Stimulated activated CD8-positive, alpha-beta memory T cell treated with anti-CD3 and anti-CD28 coated beads, Interleukin-15, amount 100 ng/mL, for 48 hours (primary cell): ENCODE data around the gene DEFB114.

Experiments
- DNase-seq, 2 donors: peaks; one replicate each; pipeline ENCODE4 v3.0.0-alpha.2; 2020; ENCODE audit warnings: low read depth in 2 of 2

The DEFB114 gene

GRCh38 chr6:49935387-49935786 is 28.6 kb downstream of the DEFB114 start:
- DNase-seq = no peak

- no peak for DNase-seq
These were observed 29.2 kb downstream of the DEFB114 start for GRCh38 chr6:49934770-49935169.

GRCh38 chr6:49933526-49933925 is 30.4 kb downstream of the DEFB114 start:
- DNase-seq = no peak

GRCh38 chr6:49929340-49929739 is 34.6 kb downstream of the DEFB114 start:
- DNase-seq = no peak

GRCh38 chr6:49923826-49924225 is 40.1 kb downstream of the DEFB114 start:
- no peak for DNase-seq

- DNase-seq = no peak
These were observed 43.9 kb downstream of the DEFB114 start for GRCh38 chr6:49919935-49920644.

GRCh38 chr6:49919261-49919660 is 44.7 kb downstream of the DEFB114 start:
- no peak for DNase-seq

- DNase-seq = no peak
These were observed 45.2 kb downstream of the DEFB114 start for GRCh38 chr6:49918787-49919186.

- no peak for DNase-seq
These were observed 48.9 kb downstream of the DEFB114 start for GRCh38 chr6:49915035-49915434.

- DNase-seq = no peak
These were observed 50.2 kb downstream of the DEFB114 start for GRCh38 chr6:49913636-49914375.

- DNase-seq = no peak
These were observed 51.8 kb downstream of the DEFB114 start for GRCh38 chr6:49912196-49912595.

GRCh38 chr6:49911252-49911651 is 52.7 kb downstream of the DEFB114 start:
- no peak for DNase-seq
